ENCODE data around the gene CCL23.

- TF ChIP-seq CTCF (IDR thresholded peaks at IDR 0.05 in 4 of 5, conservative IDR thresholded peaks at IDR 0.05 in 1 of 5): no peak
- no peak for TF ChIP-seq POLR2A (IDR thresholded peaks at IDR 0.05)
These were observed at the start of gene CCL23 for GRCh38 chr17:36017799-36018198.
